ENCODE data around the gene PBXIP1. TPM values are rescaled to one million over a fixed set of nuclear protein-coding genes. Genes with fewer than 3 reads are reported as not detected.
A peak's percentile ranks its signal among the peaks of the same experiment; 100 is the strongest.

The PBXIP1 gene
- total and polyA plus RNA-seq, 10 of the 15 experiments (the other 5 are each of a cell fraction or from before 2014, with no cell fraction given) = 0.63 to 25.6 (median 15.4) TPM

DNA sequence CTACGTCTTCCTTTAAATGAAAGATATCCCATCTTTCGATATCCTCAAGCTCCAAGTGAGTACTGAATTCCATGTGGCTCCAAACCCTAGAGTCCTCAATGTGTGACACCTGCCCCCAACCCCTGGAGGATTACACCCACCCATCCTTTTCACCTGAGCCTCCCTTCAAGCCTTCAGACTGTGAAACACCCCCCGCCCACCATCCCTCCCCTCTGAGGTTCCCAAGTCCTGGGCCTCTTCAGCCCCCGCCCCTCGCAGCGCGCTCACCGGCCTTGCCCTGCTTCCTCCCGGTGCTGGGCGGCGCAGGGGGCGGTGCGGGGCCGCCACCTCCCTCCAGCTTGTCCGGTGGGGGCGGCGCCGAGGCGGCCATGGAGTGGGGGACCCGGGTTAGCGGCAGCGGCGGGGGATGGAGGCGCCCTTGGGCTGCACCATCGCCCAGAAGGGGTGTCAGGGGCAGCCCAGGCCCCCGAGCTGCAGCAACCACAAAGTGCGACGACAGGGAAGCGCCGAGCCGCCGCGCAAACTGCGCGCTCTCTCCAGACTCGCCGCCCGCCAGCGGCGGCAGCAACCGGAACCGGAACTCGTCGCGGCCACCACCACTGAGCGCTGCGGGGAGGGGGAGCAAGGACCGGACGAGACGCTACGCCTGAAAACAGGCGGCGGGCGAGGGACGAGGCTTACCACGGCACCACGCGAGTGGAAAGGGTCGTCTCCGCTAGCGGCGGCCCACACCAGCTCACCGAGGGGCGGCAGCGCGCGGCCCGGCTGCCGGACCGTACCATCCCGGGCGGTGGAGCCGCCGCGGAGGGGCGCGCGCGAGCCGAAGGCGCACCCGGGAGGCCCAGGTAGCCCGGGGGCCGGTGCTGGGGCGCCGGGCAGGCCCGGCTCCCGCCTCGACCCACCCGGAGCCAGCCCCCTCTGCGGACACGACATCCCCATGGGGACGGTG is 5.6 kb upstream of the PBXIP1 start, which contains the start of gene PYGO2 (continued):
- TF ChIP-seq, protein P1, sequence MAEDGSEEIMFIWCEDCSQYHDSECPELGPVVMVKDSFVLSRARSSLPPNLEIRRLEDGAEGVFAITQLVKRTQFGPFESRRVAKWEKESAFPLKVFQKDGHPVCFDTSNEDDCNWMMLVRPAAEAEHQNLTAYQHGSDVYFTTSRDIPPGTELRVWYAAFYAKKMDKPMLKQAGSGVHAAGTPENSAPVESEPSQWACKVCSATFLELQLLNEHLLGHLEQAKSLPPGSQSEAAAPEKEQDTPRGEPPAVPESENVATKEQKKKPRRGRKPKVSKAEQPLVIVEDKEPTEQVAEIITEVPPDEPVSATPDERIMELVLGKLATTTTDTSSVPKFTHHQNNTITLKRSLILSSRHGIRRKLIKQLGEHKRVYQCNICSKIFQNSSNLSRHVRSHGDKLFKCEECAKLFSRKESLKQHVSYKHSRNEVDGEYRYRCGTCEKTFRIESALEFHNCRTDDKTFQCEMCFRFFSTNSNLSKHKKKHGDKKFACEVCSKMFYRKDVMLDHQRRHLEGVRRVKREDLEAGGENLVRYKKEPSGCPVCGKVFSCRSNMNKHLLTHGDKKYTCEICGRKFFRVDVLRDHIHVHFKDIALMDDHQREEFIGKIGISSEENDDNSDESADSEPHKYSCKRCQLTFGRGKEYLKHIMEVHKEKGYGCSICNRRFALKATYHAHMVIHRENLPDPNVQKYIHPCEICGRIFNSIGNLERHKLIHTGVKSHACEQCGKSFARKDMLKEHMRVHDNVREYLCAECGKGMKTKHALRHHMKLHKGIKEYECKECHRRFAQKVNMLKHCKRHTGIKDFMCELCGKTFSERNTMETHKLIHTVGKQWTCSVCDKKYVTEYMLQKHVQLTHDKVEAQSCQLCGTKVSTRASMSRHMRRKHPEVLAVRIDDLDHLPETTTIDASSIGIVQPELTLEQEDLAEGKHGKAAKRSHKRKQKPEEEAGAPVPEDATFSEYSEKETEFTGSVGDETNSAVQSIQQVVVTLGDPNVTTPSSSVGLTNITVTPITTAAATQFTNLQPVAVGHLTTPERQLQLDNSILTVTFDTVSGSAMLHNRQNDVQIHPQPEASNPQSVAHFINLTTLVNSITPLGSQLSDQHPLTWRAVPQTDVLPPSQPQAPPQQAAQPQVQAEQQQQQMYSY (CRISPR knock-in tag; IDR thresholded peaks at IDR 0.05) = no peak
- TF ChIP-seq ZNF24 (IDR thresholded peaks at IDR 0.05) (peak; percentile 79), MTA2 (IDR thresholded peaks at IDR 0.05; ENCODE audit: low read depth) (no peak), RUNX3 (IDR thresholded peaks at IDR 0.05; ENCODE audit: low read length) (peak; percentile 47; the same call in 1 of the 2 replicates), KAT2A (conservative IDR thresholded peaks at IDR 0.05; ENCODE audit: control insufficient read depth, low read depth, low read length) (no peak), SIN3A (IDR thresholded peaks at IDR 0.05; ENCODE audit: low read depth, low read length) (no peak; the same call in 1 of the 2 replicates), CREM (IDR thresholded peaks at IDR 0.05; ENCODE audit: low read depth) (no peak; the same call in 1 of the 2 replicates), NR2F1 (conservative IDR thresholded peaks at IDR 0.05) (peak; percentile 82; the same call in 1 of the 2 replicates), FOXM1 (IDR thresholded peaks at IDR 0.05; ENCODE audit: low read depth, low read length) (no peak), ZSCAN29 (IDR thresholded peaks at IDR 0.05) (peak; percentile 85), ATF7 (IDR thresholded peaks at IDR 0.05; ENCODE audit: low read depth) (peak; percentile 93), NR2C1 (IDR thresholded peaks at IDR 0.05) (peak; percentile 61), CTCF (IDR thresholded peaks at IDR 0.05 in 2 of 3, conservative IDR thresholded peaks at IDR 0.05 in 1 of 3; ENCODE audit: control insufficient read depth in 2 of 3, extremely low read depth in 1 of 3, insufficient read depth in 1 of 3, low read depth in 3 of 3, low read length in 3 of 3) (peak; percentile 44 to 73 (median 52); a peak in 5 of 6 replicates), NFXL1 (IDR thresholded peaks at IDR 0.05; ENCODE audit: borderline replicate concordance) (no peak), ZNF207 (IDR thresholded peaks at IDR 0.05; ENCODE audit: borderline replicate concordance) (peak; percentile 93), TAF1 (IDR thresholded peaks at IDR 0.05; ENCODE audit: borderline replicate concordance, low read depth, low read length) (peak; percentile 74), PML (IDR thresholded peaks at IDR 0.05; ENCODE audit: low read length) (peak; percentile 77; the same call in 1 of the 2 replicates)
- TF ChIP-seq, protein P2, sequence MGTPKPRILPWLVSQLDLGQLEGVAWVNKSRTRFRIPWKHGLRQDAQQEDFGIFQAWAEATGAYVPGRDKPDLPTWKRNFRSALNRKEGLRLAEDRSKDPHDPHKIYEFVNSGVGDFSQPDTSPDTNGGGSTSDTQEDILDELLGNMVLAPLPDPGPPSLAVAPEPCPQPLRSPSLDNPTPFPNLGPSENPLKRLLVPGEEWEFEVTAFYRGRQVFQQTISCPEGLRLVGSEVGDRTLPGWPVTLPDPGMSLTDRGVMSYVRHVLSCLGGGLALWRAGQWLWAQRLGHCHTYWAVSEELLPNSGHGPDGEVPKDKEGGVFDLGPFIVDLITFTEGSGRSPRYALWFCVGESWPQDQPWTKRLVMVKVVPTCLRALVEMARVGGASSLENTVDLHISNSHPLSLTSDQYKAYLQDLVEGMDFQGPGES (IDR thresholded peaks at IDR 0.05) = no peak
- TF ChIP-seq, protein P3, sequence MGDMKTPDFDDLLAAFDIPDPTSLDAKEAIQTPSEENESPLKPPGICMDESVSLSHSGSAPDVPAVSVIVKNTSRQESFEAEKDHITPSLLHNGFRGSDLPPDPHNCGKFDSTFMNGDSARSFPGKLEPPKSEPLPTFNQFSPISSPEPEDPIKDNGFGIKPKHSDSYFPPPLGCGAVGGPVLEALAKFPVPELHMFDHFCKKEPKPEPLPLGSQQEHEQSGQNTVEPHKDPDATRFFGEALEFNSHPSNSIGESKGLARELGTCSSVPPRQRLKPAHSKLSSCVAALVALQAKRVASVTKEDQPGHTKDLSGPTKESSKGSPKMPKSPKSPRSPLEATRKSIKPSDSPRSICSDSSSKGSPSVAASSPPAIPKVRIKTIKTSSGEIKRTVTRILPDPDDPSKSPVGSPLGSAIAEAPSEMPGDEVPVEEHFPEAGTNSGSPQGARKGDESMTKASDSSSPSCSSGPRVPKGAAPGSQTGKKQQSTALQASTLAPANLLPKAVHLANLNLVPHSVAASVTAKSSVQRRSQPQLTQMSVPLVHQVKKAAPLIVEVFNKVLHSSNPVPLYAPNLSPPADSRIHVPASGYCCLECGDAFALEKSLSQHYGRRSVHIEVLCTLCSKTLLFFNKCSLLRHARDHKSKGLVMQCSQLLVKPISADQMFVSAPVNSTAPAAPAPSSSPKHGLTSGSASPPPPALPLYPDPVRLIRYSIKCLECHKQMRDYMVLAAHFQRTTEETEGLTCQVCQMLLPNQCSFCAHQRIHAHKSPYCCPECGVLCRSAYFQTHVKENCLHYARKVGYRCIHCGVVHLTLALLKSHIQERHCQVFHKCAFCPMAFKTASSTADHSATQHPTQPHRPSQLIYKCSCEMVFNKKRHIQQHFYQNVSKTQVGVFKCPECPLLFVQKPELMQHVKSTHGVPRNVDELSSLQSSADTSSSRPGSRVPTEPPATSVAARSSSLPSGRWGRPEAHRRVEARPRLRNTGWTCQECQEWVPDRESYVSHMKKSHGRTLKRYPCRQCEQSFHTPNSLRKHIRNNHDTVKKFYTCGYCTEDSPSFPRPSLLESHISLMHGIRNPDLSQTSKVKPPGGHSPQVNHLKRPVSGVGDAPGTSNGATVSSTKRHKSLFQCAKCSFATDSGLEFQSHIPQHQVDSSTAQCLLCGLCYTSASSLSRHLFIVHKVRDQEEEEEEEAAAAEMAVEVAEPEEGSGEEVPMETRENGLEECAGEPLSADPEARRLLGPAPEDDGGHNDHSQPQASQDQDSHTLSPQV (IDR thresholded peaks at IDR 0.05) = peak; percentile 89
